Keratinocyte (primary cell): ENCODE data around the gene PRPF8. TPM values are rescaled to one million over a fixed set of nuclear protein-coding genes. Genes with fewer than 3 reads are reported as not detected.

Source experiments
- DNase-seq: peaks from one replicate; pipeline ENCODE4 v3.0.0-alpha.2; 2011; ENCODE audit warnings: low read depth, missing footprints, low spot score
- FAIRE-seq: peaks from 2 replicates; lab custom pipeline; 2011; peaks lifted over from hg19 to GRCh38; lab: Jason Lieb, UNC
- H2AFZ ChIP-seq: 2 replicates; pipeline ENCODE4 v1.6.0; 2012; ENCODE audit warnings: low read length, control low read depth, inconsistent platforms; ENCODE audit not compliant: control insufficient read depth
- H3K27ac ChIP-seq: 2 replicates; pipeline ENCODE4 v1.5.1; 2011; ENCODE audit warnings: low read length; ENCODE audit not compliant: control insufficient read depth, insufficient read depth
- H3K27me3 ChIP-seq: 3 replicates; pipeline ENCODE4 v1.6.0; 2011; ENCODE audit warnings: low read length; ENCODE audit not compliant: control insufficient read depth, insufficient read depth; ENCODE audit errors: extremely low read depth
- H3K36me3 ChIP-seq, 2 experiments: 2 replicates in 1 of 2; 3 replicates in 1 of 2; pipeline ENCODE4 v1.5.1; 2011; ENCODE audit warnings: low read length in 2 of 2, mild to moderate bottlenecking in 1 of 2; ENCODE audit not compliant: control insufficient read depth in 2 of 2, insufficient read depth in 2 of 2; ENCODE audit errors: extremely low read depth in 1 of 2
- H3K4me1 ChIP-seq: 3 replicates; pipeline ENCODE4 v1.5.1; 2011; ENCODE audit warnings: low read length; ENCODE audit not compliant: control insufficient read depth, insufficient read depth; ENCODE audit errors: extremely low read depth
- H3K4me2 ChIP-seq: 3 replicates; pipeline ENCODE4 v1.6.0; 2011; ENCODE audit warnings: low read depth, low read length; ENCODE audit not compliant: control insufficient read depth, insufficient read depth; ENCODE audit errors: extremely low read depth
- H3K4me3 ChIP-seq, 3 experiments: fragments of 200-600 bp in 1 of 3; sonication (generic) in 1 of 3; 2 replicates in 2 of 3; 3 replicates in 1 of 3; pipeline ENCODE4 v1.5.1; 2011 to 2016; ENCODE audit warnings: low read length in 3 of 3, mild to moderate bottlenecking in 3 of 3, control low read depth in 2 of 3, inconsistent platforms in 1 of 3, low read depth in 1 of 3, mixed read lengths in 1 of 3, mixed run types in 1 of 3, moderate library complexity in 1 of 3; ENCODE audit not compliant: control insufficient read depth in 2 of 3, insufficient read depth in 2 of 3; ENCODE audit errors: extremely low read depth in 1 of 3
- H3K79me2 ChIP-seq: 2 replicates; pipeline ENCODE4 v1.6.0; 2012; ENCODE audit warnings: low read length; ENCODE audit not compliant: control insufficient read depth, insufficient read depth
- H3K9ac ChIP-seq: 3 replicates; pipeline ENCODE4 v1.6.0; 2011; ENCODE audit warnings: low read length; ENCODE audit not compliant: control insufficient read depth, insufficient read depth; ENCODE audit errors: extremely low read depth
- H3K9me1 ChIP-seq: 3 replicates; pipeline ENCODE4 v1.6.0; 2011; ENCODE audit warnings: low read length; ENCODE audit not compliant: control insufficient read depth, insufficient read depth; ENCODE audit errors: extremely low read depth
- H3K9me3 ChIP-seq: 2 replicates; pipeline ENCODE4 v1.5.1; 2012; ENCODE audit warnings: low read depth, low read length; ENCODE audit not compliant: control insufficient read depth
- H4K20me1 ChIP-seq: 3 replicates; pipeline ENCODE4 v1.6.0; 2011; ENCODE audit warnings: low read length; ENCODE audit not compliant: control insufficient read depth, insufficient read depth; ENCODE audit errors: extremely low read depth
- CTCF ChIP-seq, 3 experiments: IDR thresholded peaks in 1 of 3; conservative IDR thresholded peaks in 1 of 3; optimal IDR thresholded peaks in 1 of 3; 2 replicates in 2 of 3; 3 replicates in 1 of 3; pipeline versions ENCODE3 to v1.5.1; 2011; ENCODE audit warnings: low read length in 3 of 3, mild to moderate bottlenecking in 3 of 3, moderate library complexity in 2 of 3, control low read depth in 1 of 3, inconsistent platforms in 1 of 3; ENCODE audit not compliant: insufficient read depth in 2 of 3; ENCODE audit errors: extremely low read depth in 1 of 3
- EZH2 ChIP-seq: IDR thresholded peaks from one replicate; pipeline ENCODE4 v1.6.1; 2012; ENCODE audit warnings: inconsistent platforms, mild to moderate bottlenecking, low read length, moderate library complexity
- dilution Hi-C: fragments of 300-500 bp; cut with MboI; formaldehyde crosslinking; loops from one replicate; pipeline ENCODE4 v1.7.0; 2020; ENCODE audit warnings: low sequenced_read_pairs; ENCODE audit not compliant: extremely low pct_ligation_motif_present
- polyA plus RNA-seq, 5 experiments: library from polyadenylated mRNA; depleted of rRNA in 3 of 5; stranded (reverse) in 3 of 5; stranded (forward) in 1 of 5; unstranded in 1 of 5; fragments of >200 nt; gene quantifications; 1 replicate in 1 of 5; 2 replicates in 3 of 5; 3 replicates in 1 of 5; pipeline versions ENCODE4 v1.2.1 to v1.2.3, GENCODE V29; 2011 to 2012; ENCODE audit warnings: missing spikeins in 2 of 5, low read depth in 1 of 5, low replicate concordance in 1 of 5

PRPF8 gene
- polyA plus RNA-seq, 1 donor (not counting 4 experiments of a cell fraction or from before 2014, with no cell fraction given), result 97.5 TPM

DNA sequence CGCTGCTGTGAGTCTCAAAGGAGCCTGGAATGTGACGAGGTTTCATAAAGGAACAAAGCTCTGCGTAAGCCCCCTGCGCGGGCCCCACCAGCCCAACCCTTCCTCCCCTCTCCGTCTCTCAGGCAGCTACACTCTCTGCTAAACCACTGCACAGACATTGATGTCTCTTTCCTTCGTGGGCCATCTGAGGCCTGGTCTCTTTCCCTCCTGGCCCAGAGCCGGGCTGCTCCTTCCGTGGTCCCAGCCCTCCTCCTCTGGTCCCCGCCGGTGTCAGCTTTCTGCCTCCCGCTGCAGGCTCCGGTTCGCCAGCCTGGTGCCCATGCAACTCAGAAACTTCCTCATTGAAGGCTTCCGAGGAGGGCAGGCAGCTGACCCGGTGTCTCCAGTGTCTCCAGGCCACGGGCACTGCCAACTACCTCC lies 46.5 kb downstream of the PRPF8 start:
- dilution Hi-C loops, result no loop called here
- FAIRE-seq, result no peak

GRCh38 chr17:1636732-1637285 lies 47.9 kb downstream of the PRPF8 start:
- no peaks in the 10 kb centered on the region for H3K36me3 ChIP-seq
- DNase-seq (no peak), FAIRE-seq (no peak)
- no peak overlapping the region for H2AFZ ChIP-seq
- H3K4me3 ChIP-seq, result no peak overlapping the region
- H3K4me1 ChIP-seq, result no peaks in the 10 kb centered on the region
- H3K4me2 ChIP-seq, result no peak overlapping the region
- no peaks in the 10 kb centered on the region for H4K20me1 ChIP-seq
- no peaks in the 10 kb centered on the region for H3K9me1 ChIP-seq
- dilution Hi-C loops, result no loop called here
- TF ChIP-seq EZH2, result no peak
- TF ChIP-seq CTCF (optimal IDR thresholded peaks at IDR 0.05 in 1 of 3, IDR thresholded peaks at IDR 0.05 in 1 of 3, conservative IDR thresholded peaks at IDR 0.05 in 1 of 3; ENCODE audit: extremely low read depth in 1 of 3, insufficient read depth in 2 of 3, low read length in 3 of 3), result no peak
- H3K9me3 ChIP-seq, result no peaks in the 10 kb centered on the region
- no peaks in the 10 kb centered on the region for H3K79me2 ChIP-seq
- H3K27me3 ChIP-seq, result peaks cover 6% of the 10 kb centered on the region
- H3K9ac ChIP-seq, result no peak overlapping the region
- H3K27ac ChIP-seq, result no peak overlapping the region

More for the DNA sequence above, 46.5 kb downstream of the PRPF8 start:
- Histone ChIP-seq H3K4me2 (no peak overlapping the region), H3K9me3 (no peaks in the 10 kb centered on the region), H3K9me1 (no peaks in the 10 kb centered on the region), H3K4me1 (no peaks in the 10 kb centered on the region), H2AFZ (no peak overlapping the region), H4K20me1 (no peaks in the 10 kb centered on the region), H3K27me3 (peaks cover 6% of the 10 kb centered on the region), H3K27ac (no peak overlapping the region), H3K4me3 (no peak overlapping the region), H3K36me3 (no peaks in the 10 kb centered on the region), H3K79me2 (no peaks in the 10 kb centered on the region), H3K9ac (no peak overlapping the region)
- no peak for DNase-seq
- no peak for TF ChIP-seq EZH2
- no peak for TF ChIP-seq CTCF (optimal IDR thresholded peaks at IDR 0.05 in 1 of 3, IDR thresholded peaks at IDR 0.05 in 1 of 3, conservative IDR thresholded peaks at IDR 0.05 in 1 of 3; ENCODE audit: extremely low read depth in 1 of 3, insufficient read depth in 2 of 3, low read length in 3 of 3)
